B cell (primary cell): ENCODE results near the gene PRKX. TPM values are rescaled to one million over a fixed set of nuclear protein-coding genes. Genes with fewer than 3 reads are reported as not detected.

Experiments used
- ATAC-seq: fragments of 200-7000 bp; cut with Tn5 transposase; one replicate; pipeline ENCODE4 v1.10.0; 2021; ENCODE audit warnings: low read depth, mild to moderate bottlenecking, moderate number of reproducible peaks, moderate library complexity
- CTCF ChIA-PET: fragments of 350-600 bp; sonication (Branson Sonifier 250); formaldehyde crosslinking; loops from one replicate; lab custom pipeline; 2021; ENCODE audit warnings: antibody characterized with exemption, inconsistent platforms; lab: Charles Lee
- POLR2A ChIA-PET: fragments of 350-600 bp; sonication (Branson Sonifier 250); formaldehyde crosslinking; loops from one replicate; lab custom pipeline; 2021; ENCODE audit warnings: antibody characterized with exemption; lab: Charles Lee
- DNase-seq: peaks from one replicate; pipeline ENCODE4 v3.0.0; 2013
- H2AFZ ChIP-seq: 2 replicates; pipeline ENCODE4 v1.6.1; 2012; ENCODE audit warnings: mild to moderate bottlenecking, low read depth, low read length; ENCODE audit not compliant: insufficient read depth, poor library complexity, severe bottlenecking
- H3K27ac ChIP-seq, 2 donors: 1 replicate in 1 of 2; 2 replicates in 1 of 2; pipeline ENCODE4 v1.5.1; 2012 to 2013; ENCODE audit warnings: low read length in 2 of 2, mild to moderate bottlenecking in 2 of 2, moderate library complexity in 1 of 2
- H3K27me3 ChIP-seq, 4 experiments: fragments of 200-600 bp in 1 of 4; sonication (generic) in 1 of 4; replicated peaks in 1 of 4; 1 replicate in 2 of 4; 2 replicates in 2 of 4; pipeline versions ENCODE4 v1.6.1 to v1.7.0; 2013 to 2016; ENCODE audit warnings: low read length in 3 of 4, mild to moderate bottlenecking in 2 of 4, mixed read lengths in 1 of 4, moderate library complexity in 1 of 4; ENCODE audit not compliant: insufficient read depth in 4 of 4, control insufficient read depth in 3 of 4; ENCODE audit errors: control extremely low read depth in 1 of 4
- H3K36me3 ChIP-seq, 2 experiments: replicated peaks in 1 of 2; 1 replicate in 1 of 2; 2 replicates in 1 of 2; pipeline versions ENCODE4 v1.6.1 to v1.7.1; 2013; ENCODE audit warnings: low read length in 1 of 2; ENCODE audit not compliant: insufficient read depth in 2 of 2, control insufficient read depth in 1 of 2; ENCODE audit errors: control extremely low read depth in 1 of 2, extremely low read depth in 1 of 2
- H3K4me1 ChIP-seq, 2 donors: fragments of 200-600 bp in 1 of 2; sonication (generic) in 1 of 2; 1 replicate in 1 of 2; 2 replicates in 1 of 2; pipeline versions ENCODE4 v1.5.1 to v1.6.1; 2013 to 2017; ENCODE audit warnings: low read length in 2 of 2; ENCODE audit not compliant: control insufficient read depth in 2 of 2, insufficient read depth in 2 of 2
- H3K4me2 ChIP-seq: replicated peaks from 2 replicates; pipeline ENCODE3; 2012; ENCODE audit warnings: mild to moderate bottlenecking, low read depth, low read length; ENCODE audit not compliant: poor library complexity, severe bottlenecking
- H3K4me3 ChIP-seq, 5 experiments: fragments of 200-600 bp in 1 of 5; sonication (generic) in 1 of 5; 1 replicate in 3 of 5; 2 replicates in 2 of 5; pipeline versions ENCODE4 v1.5.1 to v1.7.0; 2011 to 2016; ENCODE audit warnings: low read length in 4 of 5, mild to moderate bottlenecking in 4 of 5, low read depth in 2 of 5, control low read depth in 1 of 5, moderate library complexity in 1 of 5; ENCODE audit not compliant: insufficient read depth in 1 of 5; ENCODE audit errors: control extremely low read depth in 1 of 5, extremely low read depth in 1 of 5
- H3K79me2 ChIP-seq: fragments of 200-600 bp; sonication (generic); one replicate; pipeline ENCODE4 v1.6.0; 2016; ENCODE audit warnings: low read length; ENCODE audit not compliant: control insufficient read depth, insufficient read depth
- H3K9ac ChIP-seq: fragments of 200-600 bp; sonication (generic); 2 replicates; pipeline ENCODE4 v1.6.1; 2017; ENCODE audit warnings: mild to moderate bottlenecking, low read length, moderate library complexity
- H3K9me3 ChIP-seq, 3 donors: one replicate each; pipeline versions ENCODE4 v1.6.1 to v1.7.1; 2013; ENCODE audit warnings: low read length in 2 of 3; ENCODE audit not compliant: control insufficient read depth in 2 of 3, insufficient read depth in 1 of 3; ENCODE audit errors: control extremely low read depth in 1 of 3
- H4K20me1 ChIP-seq: 2 replicates; pipeline ENCODE4 v1.6.0; 2012; ENCODE audit warnings: mild to moderate bottlenecking, low read length; ENCODE audit not compliant: insufficient read depth, control insufficient read depth, poor library complexity, severe bottlenecking
- H3K27ac Mint-ChIP-seq: one replicate; pipeline ENCODE4 v1.8.0; 2021; ENCODE audit warnings: mixed read lengths
- H3K27me3 Mint-ChIP-seq: one replicate; pipeline ENCODE4 v1.8.0; 2021; ENCODE audit warnings: mixed read lengths
- H3K4me1 Mint-ChIP-seq: one replicate; pipeline ENCODE4 v1.8.0; 2021; ENCODE audit warnings: mixed read lengths
- H3K4me3 Mint-ChIP-seq: one replicate; pipeline ENCODE4 v1.8.0; 2021; ENCODE audit warnings: mixed read lengths
- H3K9me3 Mint-ChIP-seq: one replicate; pipeline ENCODE4 v1.8.0; 2022; ENCODE audit warnings: mixed read lengths; ENCODE audit not compliant: insufficient read depth
- CTCF ChIP-seq: fragments of 200-600 bp; IDR thresholded peaks from one replicate; pipeline ENCODE4 v1.8.0; 2022; ENCODE audit warnings: antibody characterized with exemption, mild to moderate bottlenecking
- EZH2 ChIP-seq: IDR thresholded peaks from 2 replicates; pipeline ENCODE4 v1.6.1; 2012; ENCODE audit warnings: borderline replicate concordance, low read depth, mild to moderate bottlenecking, moderate library complexity, low read length; ENCODE audit not compliant: insufficient read depth, poor library complexity, severe bottlenecking
- WGBS: methylation state at CpG from one replicate; pipeline ENCODE4 v1.1.5; 2013; ENCODE audit warnings: missing lambda C conversion rate; ENCODE audit not compliant: insufficient coverage; 5-methylcytosine and 5-hydroxymethylcytosine counted together
- intact Hi-C: fragments of 100-400 bp; cut with micrococcal nuclease; formaldehyde crosslinking; loops from one replicate; pipeline ENCODE4 v1.10.0; 2022
- polyA plus RNA-seq: library from polyadenylated mRNA; depleted of rRNA; stranded (reverse); fragments of >200 nt; gene quantifications from 2 replicates; pipeline ENCODE4 v1.2.3, GENCODE V29; 2012
- total RNA-seq, 2 donors: library from RNA; stranded (reverse); fragments of 120-200 nt in 1 of 2; gene quantifications; 1 replicate in 1 of 2; 2 replicates in 1 of 2; pipeline versions ENCODE4 v1.2.3 to v1.2.4, GENCODE V29; 2013 to 2022

Gene PRKX
- total and polyA plus RNA-seq, 2 donors (not counting 1 experiment from before 2014, with no cell fraction given), result 26.2 to 52.5 TPM

- TF ChIP-seq CTCF (no peak), EZH2 (no peak)
- H3K36me3 ChIP-seq, result peaks cover 7 to 17% of the 10 kb centered on the region in 2 experiments
- H3K9ac ChIP-seq, result no peak overlapping the region
- no peak overlapping the region for H3K4me2 ChIP-seq
- H3K4me3 Mint-ChIP-seq, result no peak overlapping the region
- H3K9me3 ChIP-seq, result no peaks in the 10 kb centered on the region
- H3K27me3 Mint-ChIP-seq, result no peaks in the 10 kb centered on the region
- H2AFZ ChIP-seq, result no peak overlapping the region
- no peak overlapping the region for H3K27ac Mint-ChIP-seq
- intact Hi-C loops, result no loop called here
- no peaks in the 10 kb centered on the region for H3K4me1 ChIP-seq
- no peaks in the 10 kb centered on the region for H3K9me3 Mint-ChIP-seq
- 100% methylated on average over 1 of the region's 13 CpGs for WGBS
- H4K20me1 ChIP-seq, result no peaks in the 10 kb centered on the region
- no peaks in the 10 kb centered on the region for H3K27me3 ChIP-seq
- H3K4me1 Mint-ChIP-seq, result no peaks in the 10 kb centered on the region
- CTCF ChIA-PET, result interaction anchor here (0.9 to 2.3 kb wide), 2 partner anchors 46 to 104 kb away, joined by 3 to 9 read pairs; no protein-coding TSS in a partner anchor
- peaks cover 8% of the 10 kb centered on the region for H3K79me2 ChIP-seq
- H3K27ac ChIP-seq, result no peak overlapping the region
- no peak for ATAC-seq
- POLR2A ChIA-PET, result no interaction called here
- DNase-seq, result no peak
- H3K4me3 ChIP-seq, result no peak overlapping the region
Measured at GRCh38 chrX:3653111-3653510, 60.3 kb downstream of the PRKX start.

- no peaks in the 10 kb centered on the region for H3K27me3 ChIP-seq
- peaks cover 6 to 17% of the 10 kb centered on the region in 2 experiments for H3K36me3 ChIP-seq
- TF ChIP-seq EZH2, result no peak
- TF ChIP-seq CTCF, result peak; percentile 69
- H3K9ac ChIP-seq, result no peak overlapping the region
- ChIA-PET POLR2A (no interaction called here), CTCF (interaction anchor here (0.8 to 2.7 kb wide), 12 partner anchors 9 to 162 kb away, joined by 3 to 26 read pairs (median 4); partner anchors contain the start of gene PRKX)
- no peak for ATAC-seq
- DNase-seq, result peak; percentile 38
- no peak overlapping the region for H3K4me3 Mint-ChIP-seq
- no peak overlapping the region for H3K4me3 ChIP-seq
- H4K20me1 ChIP-seq, result no peaks in the 10 kb centered on the region
- H3K4me2 ChIP-seq, result no peak overlapping the region
- no peak overlapping the region for H2AFZ ChIP-seq
- H3K4me1 ChIP-seq, result no peaks in the 10 kb centered on the region
- peaks cover 13% of the 10 kb centered on the region for H3K79me2 ChIP-seq
- no peaks in the 10 kb centered on the region for H3K9me3 ChIP-seq
- intact Hi-C loops, result loop anchor here (1.0 kb wide), 1 partner anchor 161 kb away; no protein-coding TSS in a partner anchor
- H3K27ac ChIP-seq, result no peak overlapping the region
- no peak overlapping the region for H3K27ac Mint-ChIP-seq
- no CpG with 5 or more reads among the region's 3 CpGs for WGBS
- H3K4me1 Mint-ChIP-seq, result no peaks in the 10 kb centered on the region
- no peaks in the 10 kb centered on the region for H3K9me3 Mint-ChIP-seq
- H3K27me3 Mint-ChIP-seq, result no peaks in the 10 kb centered on the region
Measured at GRCh38 chrX:3651277-3651676, 62.2 kb downstream of the PRKX start.
